SK-N-SH treated with all-trans-retinoic acid at 6 μM for 48 hours (cell line): ENCODE measurements around the gene USP28.

Experiments
- ATAC-seq: fragments of 200-7000 bp; cut with Tn5 transposase; 3 replicates; pipeline ENCODE4 v1.9.1; 2020; ENCODE audit warnings: mild to moderate bottlenecking, moderate library complexity
- BACH2 ChIP-seq: fragments of 250-450 bp; sonication (Bioruptor Pico); IDR thresholded peaks from 2 replicates; pipeline ENCODE4 v1.9.0; 2021; ENCODE audit warnings: mild to moderate bottlenecking, borderline replicate concordance
- CSDC2 ChIP-seq: fragments of 250-450 bp; sonication (Bioruptor Pico); IDR thresholded peaks from 2 replicates; pipeline ENCODE4 v1.5.0; 2020; ENCODE audit warnings: mild to moderate bottlenecking, moderate library complexity
- CSRNP3 ChIP-seq: fragments of 250-450 bp; sonication (Bioruptor Pico); IDR thresholded peaks from 2 replicates; pipeline ENCODE4 v1.5.1; 2021; ENCODE audit warnings: mild to moderate bottlenecking, moderate library complexity
- ESRRG ChIP-seq: fragments of 250-450 bp; sonication (Bioruptor Pico); IDR thresholded peaks from 2 replicates; pipeline ENCODE4 v1.6.1; 2021; ENCODE audit warnings: mild to moderate bottlenecking
- OSR1 ChIP-seq: fragments of 250-450 bp; sonication (Bioruptor Pico); IDR thresholded peaks from 2 replicates; pipeline ENCODE4 v1.8.0; 2022; ENCODE audit warnings: moderate library complexity, mild to moderate bottlenecking, inconsistent platforms
- PATZ1 ChIP-seq: fragments of 250-450 bp; sonication (Bioruptor Pico); IDR thresholded peaks from 2 replicates; pipeline ENCODE4 v1.8.0; 2020; ENCODE audit warnings: mild to moderate bottlenecking, moderate library complexity, borderline replicate concordance
- RARB ChIP-seq: fragments of 250-450 bp; sonication (Bioruptor Pico); IDR thresholded peaks from 2 replicates; pipeline ENCODE4 v1.8.0; 2021; ENCODE audit warnings: mild to moderate bottlenecking, moderate library complexity
- SNAI2 ChIP-seq: fragments of 250-450 bp; sonication (Bioruptor Pico); IDR thresholded peaks from 2 replicates; pipeline ENCODE4 v1.5.0; 2020; ENCODE audit warnings: mild to moderate bottlenecking, moderate library complexity
- TCF4 ChIP-seq: fragments of 250-450 bp; sonication (Bioruptor Pico); IDR thresholded peaks from 2 replicates; pipeline ENCODE4 v1.8.0; 2021; ENCODE audit warnings: mild to moderate bottlenecking, moderate library complexity, borderline replicate concordance
- TOX ChIP-seq: fragments of 250-450 bp; sonication (Bioruptor Pico); IDR thresholded peaks from 2 replicates; pipeline ENCODE4 v1.8.0; 2021; ENCODE audit warnings: mild to moderate bottlenecking, moderate library complexity, borderline replicate concordance
- ZC3H10 ChIP-seq: fragments of 250-450 bp; sonication (Bioruptor Pico); IDR thresholded peaks from 2 replicates; pipeline ENCODE4 v1.5.1; 2021; ENCODE audit warnings: mild to moderate bottlenecking, moderate library complexity
- ZFP3 ChIP-seq: fragments of 250-450 bp; sonication (Bioruptor Pico); IDR thresholded peaks from 2 replicates; pipeline ENCODE4 v1.5.0; 2020; ENCODE audit warnings: mild to moderate bottlenecking, moderate library complexity
- ZFP30 ChIP-seq: fragments of 450-650 bp; formaldehyde crosslinking; IDR thresholded peaks from 2 replicates; pipeline ENCODE4 v1.5.0; 2022; ENCODE audit warnings: mild to moderate bottlenecking, moderate library complexity
- ZNF565 ChIP-seq: fragments of 450-650 bp; formaldehyde crosslinking; conservative IDR thresholded peaks from 2 replicates; pipeline ENCODE4 v1.5.0; 2020; ENCODE audit warnings: low read depth, mild to moderate bottlenecking, moderate library complexity
- ZNF70 ChIP-seq: fragments of 450-650 bp; formaldehyde crosslinking; IDR thresholded peaks from 2 replicates; pipeline ENCODE4 v1.5.0; 2020; ENCODE audit warnings: mild to moderate bottlenecking, moderate library complexity
- ZNF8 ChIP-seq: fragments of 450-650 bp; formaldehyde crosslinking; IDR thresholded peaks from 2 replicates; pipeline ENCODE4 v1.5.0; 2020; ENCODE audit warnings: mild to moderate bottlenecking, moderate library complexity
- TF ChIP-seq, protein P1 (sequence below): fragments of 250-450 bp; sonication (Bioruptor Pico); IDR thresholded peaks from 2 replicates; pipeline ENCODE4 v1.8.0; 2021; ENCODE audit warnings: low read depth, mild to moderate bottlenecking, moderate library complexity, borderline replicate concordance
- TF ChIP-seq, protein P2 (sequence below): fragments of 250-450 bp; sonication (Bioruptor Pico); IDR thresholded peaks from 2 replicates; pipeline ENCODE4 v1.5.1; 2020; ENCODE audit warnings: low read depth, mild to moderate bottlenecking, moderate library complexity
- TF ChIP-seq, protein P3 (sequence below): fragments of 250-450 bp; sonication (Bioruptor Pico); IDR thresholded peaks from 2 replicates; pipeline ENCODE4 v1.5.0; 2020; ENCODE audit warnings: mild to moderate bottlenecking, moderate library complexity

USP28 gene

GRCh38 chr11:113864410-113864809 lies 11.0 kb downstream of the USP28 start:
- no peak for ATAC-seq
- TF ChIP-seq ZC3H10 (CRISPR knock-in tag) (no peak), ZNF8 (no peak), CSDC2 (no peak), TCF4 (CRISPR knock-in tag) (no peak), RARB (CRISPR knock-in tag) (no peak), PATZ1 (no peak), TOX (CRISPR knock-in tag) (no peak), ZFP3 (CRISPR knock-in tag) (no peak), ZFP30 (CRISPR knock-in tag) (no peak), CSRNP3 (CRISPR knock-in tag) (no peak)

GRCh38 chr11:113862435-113862834 lies 12.9 kb downstream of the USP28 start:
- peak; percentile 51 for ATAC-seq
- TF ChIP-seq OSR1 (CRISPR knock-in tag) (no peak), TOX (CRISPR knock-in tag) (no peak), TCF4 (CRISPR knock-in tag) (no peak)

DNA sequence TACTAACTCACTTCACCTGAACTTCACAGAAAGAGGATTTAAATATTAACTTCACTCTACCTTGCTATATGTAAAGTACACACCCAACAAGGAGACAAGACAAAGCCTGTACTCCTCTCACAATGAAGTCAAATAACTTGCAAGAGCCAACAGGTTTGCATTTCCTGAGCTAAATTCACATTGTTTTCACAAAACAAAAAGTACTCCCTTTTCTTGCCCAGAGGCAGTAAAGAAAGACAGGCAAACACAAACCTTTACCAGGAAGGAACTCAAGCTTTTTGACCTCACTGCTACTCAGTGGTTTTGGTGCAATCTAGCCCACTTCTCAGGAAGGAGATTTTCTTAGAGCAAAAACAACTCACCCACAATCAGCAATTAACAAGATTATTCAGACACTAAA lies 15.7 kb downstream of the USP28 start:
- TF ChIP-seq BACH2 (CRISPR knock-in tag) (no peak), TCF4 (CRISPR knock-in tag) (no peak)
- no peak for ATAC-seq

DNA sequence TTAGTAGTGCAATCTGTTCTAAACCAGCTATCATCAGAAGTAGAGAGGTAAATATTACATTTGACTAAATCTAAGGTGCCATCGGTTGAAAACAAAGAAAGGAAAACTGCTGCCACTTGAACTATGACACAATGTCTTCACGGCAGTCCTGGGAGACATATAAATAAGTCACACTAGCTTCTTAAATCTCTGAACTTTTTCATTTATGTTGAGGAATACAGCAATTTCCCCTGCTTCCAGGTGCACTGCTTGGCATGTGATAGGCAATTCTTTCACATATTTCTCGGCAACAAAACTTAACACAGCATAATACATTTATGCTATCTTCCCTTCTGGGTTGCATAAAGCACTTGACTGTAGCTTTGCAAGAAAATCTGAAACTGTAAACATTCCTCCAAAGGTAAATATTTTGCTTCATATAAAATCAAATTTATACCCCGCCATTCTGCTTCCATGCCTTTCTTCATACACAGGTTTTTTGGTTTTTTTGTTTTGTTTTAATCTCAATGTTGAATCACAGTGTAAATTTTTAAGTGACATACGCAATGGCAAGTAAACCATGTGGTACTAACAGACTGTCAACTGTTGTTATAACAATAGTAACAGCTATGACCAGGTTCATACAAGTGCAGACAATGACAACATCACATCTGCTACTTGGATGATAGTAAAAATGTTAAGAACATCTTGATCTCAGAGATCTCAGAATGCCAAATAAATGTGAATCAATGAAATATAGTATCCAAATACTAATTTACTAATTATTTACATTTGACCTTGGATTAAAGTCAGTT lies 18.2 kb downstream of the USP28 start:
- no peak for TF ChIP-seq SNAI2 (CRISPR knock-in tag)
- TF ChIP-seq ZNF8 = no peak
- no peak for TF ChIP-seq TOX (CRISPR knock-in tag)
- TF ChIP-seq CSRNP3 (CRISPR knock-in tag) = no peak
- no peak for TF ChIP-seq RARB (CRISPR knock-in tag)
- no peak for TF ChIP-seq BACH2 (CRISPR knock-in tag)
- TF ChIP-seq ZNF70 = no peak
- no peak for TF ChIP-seq ZFP3 (CRISPR knock-in tag)
- TF ChIP-seq, protein P1, sequence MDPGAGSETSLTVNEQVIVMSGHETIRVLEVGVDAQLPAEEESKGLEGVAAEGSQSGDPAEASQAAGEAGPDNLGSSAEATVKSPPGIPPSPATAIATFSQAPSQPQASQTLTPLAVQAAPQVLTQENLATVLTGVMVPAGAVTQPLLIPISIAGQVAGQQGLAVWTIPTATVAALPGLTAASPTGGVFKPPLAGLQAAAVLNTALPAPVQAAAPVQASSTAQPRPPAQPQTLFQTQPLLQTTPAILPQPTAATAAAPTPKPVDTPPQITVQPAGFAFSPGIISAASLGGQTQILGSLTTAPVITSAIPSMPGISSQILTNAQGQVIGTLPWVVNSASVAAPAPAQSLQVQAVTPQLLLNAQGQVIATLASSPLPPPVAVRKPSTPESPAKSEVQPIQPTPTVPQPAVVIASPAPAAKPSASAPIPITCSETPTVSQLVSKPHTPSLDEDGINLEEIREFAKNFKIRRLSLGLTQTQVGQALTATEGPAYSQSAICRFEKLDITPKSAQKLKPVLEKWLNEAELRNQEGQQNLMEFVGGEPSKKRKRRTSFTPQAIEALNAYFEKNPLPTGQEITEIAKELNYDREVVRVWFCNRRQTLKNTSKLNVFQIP (CRISPR knock-in tag) = no peak
- TF ChIP-seq ESRRG = no peak
- TF ChIP-seq, protein P2, sequence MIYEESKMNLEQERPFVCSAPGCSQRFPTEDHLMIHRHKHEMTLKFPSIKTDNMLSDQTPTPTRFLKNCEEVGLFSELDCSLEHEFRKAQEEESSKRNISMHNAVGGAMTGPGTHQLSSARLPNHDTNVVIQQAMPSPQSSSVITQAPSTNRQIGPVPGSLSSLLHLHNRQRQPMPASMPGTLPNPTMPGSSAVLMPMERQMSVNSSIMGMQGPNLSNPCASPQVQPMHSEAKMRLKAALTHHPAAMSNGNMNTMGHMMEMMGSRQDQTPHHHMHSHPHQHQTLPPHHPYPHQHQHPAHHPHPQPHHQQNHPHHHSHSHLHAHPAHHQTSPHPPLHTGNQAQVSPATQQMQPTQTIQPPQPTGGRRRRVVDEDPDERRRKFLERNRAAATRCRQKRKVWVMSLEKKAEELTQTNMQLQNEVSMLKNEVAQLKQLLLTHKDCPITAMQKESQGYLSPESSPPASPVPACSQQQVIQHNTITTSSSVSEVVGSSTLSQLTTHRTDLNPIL (CRISPR knock-in tag) = no peak
- TF ChIP-seq ZNF565 (CRISPR knock-in tag) = no peak
- TF ChIP-seq, protein P3, sequence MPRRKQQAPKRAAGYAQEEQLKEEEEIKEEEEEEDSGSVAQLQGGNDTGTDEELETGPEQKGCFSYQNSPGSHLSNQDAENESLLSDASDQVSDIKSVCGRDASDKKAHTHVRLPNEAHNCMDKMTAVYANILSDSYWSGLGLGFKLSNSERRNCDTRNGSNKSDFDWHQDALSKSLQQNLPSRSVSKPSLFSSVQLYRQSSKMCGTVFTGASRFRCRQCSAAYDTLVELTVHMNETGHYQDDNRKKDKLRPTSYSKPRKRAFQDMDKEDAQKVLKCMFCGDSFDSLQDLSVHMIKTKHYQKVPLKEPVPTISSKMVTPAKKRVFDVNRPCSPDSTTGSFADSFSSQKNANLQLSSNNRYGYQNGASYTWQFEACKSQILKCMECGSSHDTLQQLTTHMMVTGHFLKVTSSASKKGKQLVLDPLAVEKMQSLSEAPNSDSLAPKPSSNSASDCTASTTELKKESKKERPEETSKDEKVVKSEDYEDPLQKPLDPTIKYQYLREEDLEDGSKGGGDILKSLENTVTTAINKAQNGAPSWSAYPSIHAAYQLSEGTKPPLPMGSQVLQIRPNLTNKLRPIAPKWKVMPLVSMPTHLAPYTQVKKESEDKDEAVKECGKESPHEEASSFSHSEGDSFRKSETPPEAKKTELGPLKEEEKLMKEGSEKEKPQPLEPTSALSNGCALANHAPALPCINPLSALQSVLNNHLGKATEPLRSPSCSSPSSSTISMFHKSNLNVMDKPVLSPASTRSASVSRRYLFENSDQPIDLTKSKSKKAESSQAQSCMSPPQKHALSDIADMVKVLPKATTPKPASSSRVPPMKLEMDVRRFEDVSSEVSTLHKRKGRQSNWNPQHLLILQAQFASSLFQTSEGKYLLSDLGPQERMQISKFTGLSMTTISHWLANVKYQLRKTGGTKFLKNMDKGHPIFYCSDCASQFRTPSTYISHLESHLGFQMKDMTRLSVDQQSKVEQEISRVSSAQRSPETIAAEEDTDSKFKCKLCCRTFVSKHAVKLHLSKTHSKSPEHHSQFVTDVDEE (CRISPR knock-in tag) = no peak
- TF ChIP-seq PATZ1 = no peak
- no peak for TF ChIP-seq ZFP30 (CRISPR knock-in tag)
- no peak for ATAC-seq
